Muscle of back (tissue), 11 donors: Measurements from ENCODE around the gene MAP2K5. TPM values are rescaled to one million over a fixed set of nuclear protein-coding genes. Genes with fewer than 3 reads are reported as not detected.
"Not testable (repeated sequence)": the region's sequence is repeated elsewhere in the genome, so short reads cannot be mapped to it uniquely, and the experiment has no call there.

ENCODE experiments used
- DNase-seq, 3 donors: peaks; one replicate each; pipeline versions ENCODE4 v3.0.0 to v3.0.0-alpha.2; 2013
- polyA plus RNA-seq, 10 donors: library from polyadenylated mRNA; unstranded; fragments of 120-200 nt; gene quantifications; one replicate each; pipeline ENCODE4 v1.2.1, GENCODE V29; 2013; ENCODE audit not compliant: insufficient read length in 10 of 10

The MAP2K5 gene
- polyA plus RNA-seq, 10 donors = 14.6 to 22.9 (median 19.6) TPM

- no peak for DNase-seq
Measured at GRCh38 chr15:67670647-67671305, 128.3 kb downstream of the MAP2K5 start.

GRCh38 chr15:67672834-67673233 lies 130.3 kb downstream of the MAP2K5 start:
- not testable (repeated sequence) for DNase-seq

GRCh38 chr15:67674983-67675382 lies 132.5 kb downstream of the MAP2K5 start:
- no peak for DNase-seq

GRCh38 chr15:67678089-67678488 lies 135.6 kb downstream of the MAP2K5 start:
- no peak for DNase-seq

GRCh38 chr15:67678993-67679392 lies 136.5 kb downstream of the MAP2K5 start:
- no peak for DNase-seq

- DNase-seq = no peak
Measured at GRCh38 chr15:67680641-67681040, 138.1 kb downstream of the MAP2K5 start.

- peak in 2 of 3 donors; percentile 23 to 30 for DNase-seq
Measured at GRCh38 chr15:67685008-67685599, 142.6 kb downstream of the MAP2K5 start.

- DNase-seq = no peak
Measured at GRCh38 chr15:67685716-67686115, 143.2 kb downstream of the MAP2K5 start.

GRCh38 chr15:67690936-67691335 lies 148.4 kb downstream of the MAP2K5 start:
- DNase-seq = peak in 1 of 3 donors; percentile 14

- DNase-seq = no peak
Measured at GRCh38 chr15:67691450-67691849, 148.9 kb downstream of the MAP2K5 start.

GRCh38 chr15:67692573-67692972 lies 150.1 kb downstream of the MAP2K5 start:
- DNase-seq = no peak

- no peak for DNase-seq
Measured at GRCh38 chr15:67696087-67696486, 153.6 kb downstream of the MAP2K5 start.

- no peak for DNase-seq
Measured at GRCh38 chr15:67700023-67700422, 157.5 kb downstream of the MAP2K5 start.

GRCh38 chr15:67701669-67702068 lies 159.2 kb downstream of the MAP2K5 start:
- no peak for DNase-seq

GRCh38 chr15:67707520-67708283 lies 165.2 kb downstream of the MAP2K5 start:
- DNase-seq = no peak

GRCh38 chr15:67708500-67708899 lies 166.0 kb downstream of the MAP2K5 start:
- DNase-seq = no peak

- peak; percentile 31 to 59 (median 35) for DNase-seq
Measured at GRCh38 chr15:67715170-67715569, 172.7 kb downstream of the MAP2K5 start.

- no peak for DNase-seq
Measured at GRCh38 chr15:67716171-67716570, 173.7 kb downstream of the MAP2K5 start.

GRCh38 chr15:67717776-67718175 lies 175.3 kb downstream of the MAP2K5 start:
- no peak for DNase-seq

- DNase-seq = no peak
Measured at GRCh38 chr15:67719330-67719959, 176.9 kb downstream of the MAP2K5 start.

- no peak for DNase-seq
Measured at GRCh38 chr15:67720556-67721175, 178.2 kb downstream of the MAP2K5 start.
